ACC112 (cell line): ENCODE data around the gene PRKCQ.

Experiments
- H2AFZ ChIP-seq: fragments of 200-600 bp; sonication (generic); one replicate; pipeline ENCODE4 v1.6.0; 2017; ENCODE audit warnings: antibody characterized with exemption, low read length; ENCODE audit not compliant: unreplicated experiment
- H3K27ac ChIP-seq: fragments of 200-600 bp; sonication (generic); 2 replicates; pipeline ENCODE4 v1.5.1; 2014; ENCODE audit warnings: low read depth, mild to moderate bottlenecking, antibody characterized with exemption, low read length, moderate library complexity
- H3K27me3 ChIP-seq: fragments of 200-600 bp; sonication (generic); 2 replicates; pipeline ENCODE4 v1.6.1; 2014; ENCODE audit warnings: mild to moderate bottlenecking, antibody characterized with exemption, low read length, moderate library complexity, mixed read lengths; ENCODE audit not compliant: insufficient read depth
- H3K36me3 ChIP-seq: fragments of 200-600 bp; sonication (generic); 2 replicates; pipeline ENCODE4 v1.6.1; 2016; ENCODE audit warnings: mild to moderate bottlenecking, antibody characterized with exemption, low read length, moderate library complexity, mixed read lengths; ENCODE audit not compliant: insufficient read depth
- H3K4me1 ChIP-seq: fragments of 200-600 bp; sonication (generic); one replicate; pipeline ENCODE4 v1.6.1; 2016; ENCODE audit warnings: low read length, mixed read lengths; ENCODE audit not compliant: insufficient read depth, unreplicated experiment, control insufficient read depth
- H3K4me3 ChIP-seq: fragments of 200-600 bp; sonication (generic); 2 replicates; pipeline ENCODE4 v1.5.1; 2014; ENCODE audit warnings: mild to moderate bottlenecking, low read depth, low read length
- H3K79me2 ChIP-seq: fragments of 200-600 bp; sonication (generic); one replicate; pipeline ENCODE4 v1.6.0; 2016; ENCODE audit warnings: low read length; ENCODE audit not compliant: control insufficient read depth, unreplicated experiment, insufficient read depth

The PRKCQ gene

GRCh38 chr10:6400821-6401465 lies 179.1 kb downstream of the PRKCQ start:
- Histone ChIP-seq H3K27ac (no peak overlapping the region), H3K4me3 (no peak overlapping the region), H3K79me2 (no peaks in the 10 kb centered on the region), H2AFZ (no peak overlapping the region), H3K27me3 (peaks cover 25% of the 10 kb centered on the region), H3K4me1 (peaks cover 6% of the 10 kb centered on the region), H3K36me3 (no peaks in the 10 kb centered on the region)

- Histone ChIP-seq H3K27ac (no peak overlapping the region), H3K4me3 (no peak overlapping the region), H3K4me1 (peaks cover 6% of the 10 kb centered on the region), H3K36me3 (no peaks in the 10 kb centered on the region), H2AFZ (no peak overlapping the region), H3K79me2 (no peaks in the 10 kb centered on the region), H3K27me3 (peaks cover 19% of the 10 kb centered on the region)
Measured at GRCh38 chr10:6400331-6400730, 179.7 kb downstream of the PRKCQ start.

DNA sequence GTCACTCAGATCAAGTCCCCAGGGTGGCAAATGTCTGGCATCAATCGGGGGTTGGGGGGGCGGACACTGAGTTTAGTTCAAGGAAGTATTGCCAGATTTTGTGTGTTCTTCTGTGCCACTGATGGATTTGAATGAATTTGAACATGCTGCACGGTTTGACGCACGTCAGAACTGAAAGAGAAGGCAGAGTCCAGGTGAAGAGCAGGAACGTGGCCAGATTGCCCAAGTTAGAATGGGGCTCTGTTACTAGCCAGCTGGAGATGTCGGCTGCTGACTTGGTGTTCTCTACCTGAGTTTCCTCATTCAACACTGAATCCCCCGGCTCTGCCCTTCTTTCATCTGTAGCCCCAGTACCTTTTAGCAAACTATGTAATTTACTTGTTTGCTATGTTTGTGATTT lies 180.2 kb downstream of the PRKCQ start:
- Histone ChIP-seq H3K36me3 (no peaks in the 10 kb centered on the region), H3K27ac (no peak overlapping the region), H3K4me3 (no peak overlapping the region), H3K4me1 (peaks cover 6% of the 10 kb centered on the region), H3K27me3 (peaks cover 16% of the 10 kb centered on the region), H2AFZ (no peak overlapping the region), H3K79me2 (no peaks in the 10 kb centered on the region)

DNA sequence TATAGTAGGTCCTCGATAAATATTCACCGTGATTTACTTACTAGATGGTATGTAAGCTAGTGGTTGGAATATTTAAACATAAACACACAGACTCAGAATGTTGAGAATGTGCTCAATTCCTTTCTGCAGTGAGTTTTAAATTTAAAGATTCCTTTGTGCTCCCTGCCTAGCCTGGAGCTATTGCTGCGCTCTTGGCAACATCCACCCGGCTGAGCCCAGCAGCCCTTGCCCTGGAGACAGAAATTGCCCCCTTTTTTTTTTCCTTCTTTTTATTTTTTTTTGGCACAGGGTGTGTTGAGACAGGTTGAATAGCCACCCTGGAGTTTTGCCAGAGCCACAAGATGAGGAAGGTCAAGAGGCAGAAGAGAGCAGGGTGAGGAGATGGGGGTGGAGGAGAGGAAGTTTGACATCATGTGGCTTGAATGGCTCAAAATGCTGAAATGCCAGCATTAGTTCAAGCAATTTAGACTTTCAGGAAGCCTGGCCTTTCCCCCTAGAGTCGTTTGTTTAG lies 180.8 kb downstream of the PRKCQ start:
- Histone ChIP-seq H3K27me3 (peaks cover 19% of the 10 kb centered on the region), H3K27ac (no peak overlapping the region), H3K36me3 (no peaks in the 10 kb centered on the region), H3K4me1 (peaks cover 6% of the 10 kb centered on the region), H3K79me2 (no peaks in the 10 kb centered on the region), H3K4me3 (no peak overlapping the region), H2AFZ (no peak overlapping the region)

GRCh38 chr10:6398399-6398798 lies 181.7 kb downstream of the PRKCQ start:
- peaks cover 6% of the 10 kb centered on the region for H3K4me1 ChIP-seq
- H3K4me3 ChIP-seq = no peak overlapping the region
- H3K27ac ChIP-seq = no peak overlapping the region
- H3K36me3 ChIP-seq = no peaks in the 10 kb centered on the region
- no peak overlapping the region for H2AFZ ChIP-seq
- H3K79me2 ChIP-seq = no peaks in the 10 kb centered on the region
- peaks cover 18% of the 10 kb centered on the region for H3K27me3 ChIP-seq

- H3K79me2 ChIP-seq = no peaks in the 10 kb centered on the region
- no peak overlapping the region for H2AFZ ChIP-seq
- H3K27me3 ChIP-seq = peaks cover 11% of the 10 kb centered on the region; the same call in 1 of the 2 replicates
- no peak overlapping the region for H3K27ac ChIP-seq
- H3K4me1 ChIP-seq = peaks cover 6% of the 10 kb centered on the region
- H3K4me3 ChIP-seq = no peak overlapping the region
- H3K36me3 ChIP-seq = no peaks in the 10 kb centered on the region
Measured at GRCh38 chr10:6396652-6397051, 183.4 kb downstream of the PRKCQ start.

- H3K4me1 ChIP-seq = peaks cover 2% of the 10 kb centered on the region
- no peaks in the 10 kb centered on the region for H3K79me2 ChIP-seq
- H2AFZ ChIP-seq = no peak overlapping the region
- no peak overlapping the region for H3K4me3 ChIP-seq
- H3K27me3 ChIP-seq = peaks cover 13% of the 10 kb centered on the region; the same call in 1 of the 2 replicates
- no peak overlapping the region for H3K27ac ChIP-seq
- H3K36me3 ChIP-seq = no peaks in the 10 kb centered on the region
Measured at GRCh38 chr10:6396226-6396625, 183.8 kb downstream of the PRKCQ start.

DNA sequence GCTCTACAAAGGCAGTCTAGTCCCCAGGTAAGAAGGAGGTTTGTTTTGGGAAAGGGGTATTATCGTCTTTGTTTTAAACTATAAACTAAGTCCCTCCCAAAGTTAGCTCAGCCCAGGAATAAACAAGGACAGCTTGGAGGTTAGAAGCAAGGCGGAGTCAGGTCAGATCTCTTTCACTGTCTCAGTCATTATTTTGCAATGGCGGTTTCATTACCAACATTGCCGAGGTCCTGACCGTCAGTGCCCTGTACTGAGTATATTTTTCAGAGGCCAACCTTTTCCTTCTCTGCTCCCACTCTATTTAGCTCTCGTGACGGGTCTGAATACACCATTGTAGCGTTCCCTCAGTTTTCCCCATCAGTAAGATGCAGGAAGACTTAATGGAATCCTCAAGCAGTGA lies 184.5 kb downstream of the PRKCQ start:
- Histone ChIP-seq H3K36me3 (no peaks in the 10 kb centered on the region), H3K27me3 (peaks cover 19% of the 10 kb centered on the region), H3K4me3 (no peak overlapping the region), H3K79me2 (no peaks in the 10 kb centered on the region), H3K4me1 (no peaks in the 10 kb centered on the region), H3K27ac (no peak overlapping the region), H2AFZ (no peak overlapping the region)

- Histone ChIP-seq H3K79me2 (no peaks in the 10 kb centered on the region), H3K27ac (no peak overlapping the region), H3K4me3 (no peak overlapping the region), H3K4me1 (no peaks in the 10 kb centered on the region), H3K36me3 (no peaks in the 10 kb centered on the region), H2AFZ (no peak overlapping the region), H3K27me3 (peaks cover 32% of the 10 kb centered on the region)
Measured at GRCh38 chr10:6394084-6394483, 186.0 kb downstream of the PRKCQ start.

- Histone ChIP-seq H2AFZ (no peak overlapping the region), H3K4me1 (no peaks in the 10 kb centered on the region), H3K27ac (no peak overlapping the region), H3K4me3 (no peak overlapping the region), H3K27me3 (peaks cover 35% of the 10 kb centered on the region), H3K79me2 (no peaks in the 10 kb centered on the region), H3K36me3 (no peaks in the 10 kb centered on the region)
Measured at GRCh38 chr10:6393168-6393567, 186.9 kb downstream of the PRKCQ start.

GRCh38 chr10:6390213-6390845 lies 189.7 kb downstream of the PRKCQ start:
- Histone ChIP-seq H3K27ac (no peak overlapping the region), H3K4me3 (no peak overlapping the region), H2AFZ (no peak overlapping the region), H3K79me2 (no peaks in the 10 kb centered on the region), H3K36me3 (no peaks in the 10 kb centered on the region), H3K4me1 (no peaks in the 10 kb centered on the region), H3K27me3 (peaks cover 31% of the 10 kb centered on the region)
